GM21526 (cell line): ENCODE data around the gene GUCY1A2.
"Not testable (repeated sequence)": the region's sequence is repeated elsewhere in the genome, so short reads cannot be mapped to it uniquely, and the experiment has no call there.

Experiments
- ATAC-seq: cut with Tn5 transposase; IDR thresholded peaks from one replicate; pipeline ENCODE4 v1.9.1; 2021; ENCODE audit warnings: moderate library complexity; ENCODE audit not compliant: unreplicated experiment, low FRiP score

The GUCY1A2 gene

DNA sequence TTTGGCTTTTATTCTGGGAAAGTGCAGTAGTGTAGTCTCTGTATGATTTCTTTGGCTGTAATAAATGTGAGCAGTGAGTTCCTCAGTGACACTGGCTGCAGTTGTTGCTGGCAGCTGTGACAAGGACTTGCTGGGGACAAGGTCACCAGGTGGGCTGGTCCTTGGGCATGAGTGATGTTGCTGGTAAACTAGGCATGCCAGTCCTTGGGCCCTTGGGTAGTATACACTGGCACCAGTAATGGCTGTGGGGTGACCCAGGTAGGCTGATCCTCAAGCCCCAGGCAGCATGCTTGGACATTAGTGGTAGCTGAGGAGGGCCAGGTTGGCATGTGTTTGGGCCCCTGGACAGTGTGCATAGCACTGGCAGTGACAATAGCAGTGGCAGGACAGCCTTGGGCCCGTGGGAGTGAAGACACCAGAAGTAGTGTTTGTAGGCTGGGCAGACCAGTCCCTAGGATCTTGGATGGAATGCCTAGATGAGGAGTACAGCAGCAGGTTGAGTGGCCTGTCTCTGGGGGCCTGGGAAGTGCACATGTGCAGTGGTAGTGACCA lies 164.3 kb downstream of the GUCY1A2 start:
- ATAC-seq: no peak

DNA sequence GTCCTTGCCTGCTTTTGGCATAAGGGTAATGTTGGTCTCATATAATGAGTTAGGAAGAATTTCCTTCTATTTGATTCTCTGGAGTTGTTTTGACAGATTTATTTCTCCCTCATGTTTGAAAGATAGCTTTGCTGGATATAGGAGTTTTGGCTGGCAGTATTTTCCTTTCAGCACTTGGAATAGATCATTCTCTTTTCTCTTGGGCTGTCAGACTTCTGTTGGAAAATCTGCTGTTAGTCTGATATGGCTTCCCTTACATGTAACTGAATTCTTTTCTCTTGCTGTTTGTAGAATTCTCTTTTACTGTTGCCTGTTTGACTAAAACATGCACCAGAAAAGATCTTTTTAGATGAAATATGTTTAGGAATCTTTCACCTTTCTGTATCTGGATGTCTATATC lies 165.5 kb downstream of the GUCY1A2 start:
- ATAC-seq: no peak

DNA sequence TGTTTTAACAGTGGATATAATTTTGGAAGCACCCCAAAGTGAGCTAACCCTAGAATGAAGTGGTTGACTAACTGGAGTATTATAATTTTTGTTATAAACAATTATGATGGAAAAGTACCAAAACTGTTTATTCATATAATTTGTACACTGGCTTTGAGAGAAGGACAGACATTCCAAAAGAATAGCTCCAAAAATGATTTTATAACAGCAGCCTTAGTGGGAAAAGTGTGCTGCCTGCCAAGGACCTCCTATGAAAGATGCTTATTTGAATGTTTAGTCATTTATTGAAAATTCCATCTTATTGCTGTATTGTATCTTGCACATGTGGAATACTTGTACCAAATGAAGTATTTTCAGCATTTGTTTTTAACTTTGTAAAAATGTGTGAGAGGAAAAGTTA lies 169.8 kb downstream of the GUCY1A2 start:
- no peak for ATAC-seq

DNA sequence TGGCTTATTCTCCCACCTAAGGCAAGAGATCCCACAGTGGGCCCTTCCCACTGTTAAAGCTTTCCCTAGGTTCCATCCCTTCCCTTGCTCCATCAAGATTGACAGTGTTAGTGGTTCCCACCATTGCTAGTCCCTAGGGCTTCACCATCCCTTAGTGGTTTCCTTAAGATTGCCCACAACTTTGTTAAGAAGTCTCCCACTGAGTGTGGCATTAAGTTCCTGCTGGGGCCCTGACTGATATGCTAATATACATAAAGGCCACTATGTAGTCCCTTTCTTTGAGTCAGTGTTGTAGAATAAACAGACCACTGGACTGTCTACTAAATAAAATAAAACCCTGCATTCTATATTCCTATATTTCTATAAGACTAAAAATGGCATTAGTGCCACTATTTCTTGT lies 176.1 kb downstream of the GUCY1A2 start:
- no peak for ATAC-seq

DNA sequence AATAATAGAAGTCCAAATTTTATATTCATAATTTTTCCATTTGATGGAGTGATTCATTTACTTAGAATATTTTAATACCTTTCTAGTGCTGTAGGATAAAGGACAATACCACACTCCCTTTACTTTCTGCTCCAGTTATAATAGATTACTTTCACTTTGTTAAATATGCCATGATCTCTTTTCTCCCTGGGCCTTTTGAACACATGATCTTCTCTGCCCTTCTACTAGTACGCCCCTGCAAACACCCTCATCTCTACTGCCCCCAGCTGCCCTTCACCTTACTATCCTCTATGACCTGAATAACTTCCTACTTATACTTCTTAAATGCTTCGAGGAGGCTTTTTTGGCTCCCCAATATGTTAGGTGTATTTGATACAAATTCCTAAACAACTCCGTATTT lies 177.3 kb downstream of the GUCY1A2 start:
- ATAC-seq: no peak

DNA sequence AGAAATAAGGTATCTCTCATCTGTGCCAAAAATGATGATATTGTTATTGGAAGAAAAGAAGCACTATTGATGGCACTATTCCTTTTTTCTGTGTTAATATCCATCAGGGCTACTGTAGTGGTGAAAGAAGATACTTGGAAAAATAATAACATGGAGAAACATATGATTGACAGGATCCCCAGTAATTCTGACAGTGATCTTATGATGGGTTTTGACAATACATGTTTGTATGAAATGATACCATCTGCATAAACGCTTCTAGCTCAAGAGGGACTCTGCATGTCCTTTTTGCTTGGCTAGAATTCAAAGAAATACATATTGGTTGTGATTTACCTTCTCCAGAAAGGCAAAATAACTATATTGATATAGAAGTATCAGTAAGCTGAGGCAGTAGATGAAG lies 178.1 kb downstream of the GUCY1A2 start:
- ATAC-seq: no peak

DNA sequence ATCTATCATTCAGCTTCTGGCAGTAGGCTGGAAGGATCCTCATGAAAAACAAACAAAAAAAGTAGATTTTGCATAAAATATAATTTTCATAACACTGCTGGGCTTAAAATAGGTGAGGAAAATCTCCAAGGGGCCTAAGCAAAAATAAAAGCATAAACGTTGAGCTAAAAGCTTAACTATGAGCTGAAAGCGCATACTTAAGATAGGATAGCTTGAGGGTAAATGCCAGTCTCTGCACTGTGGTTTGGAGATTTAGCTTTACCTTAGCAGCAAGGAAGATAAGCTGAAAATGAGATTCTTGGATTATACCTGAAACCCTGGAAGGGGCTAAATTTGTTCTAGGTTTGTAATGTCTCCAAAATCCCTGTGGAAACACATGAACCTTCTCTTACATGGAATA lies 183.7 kb downstream of the GUCY1A2 start:
- ATAC-seq: no peak

DNA sequence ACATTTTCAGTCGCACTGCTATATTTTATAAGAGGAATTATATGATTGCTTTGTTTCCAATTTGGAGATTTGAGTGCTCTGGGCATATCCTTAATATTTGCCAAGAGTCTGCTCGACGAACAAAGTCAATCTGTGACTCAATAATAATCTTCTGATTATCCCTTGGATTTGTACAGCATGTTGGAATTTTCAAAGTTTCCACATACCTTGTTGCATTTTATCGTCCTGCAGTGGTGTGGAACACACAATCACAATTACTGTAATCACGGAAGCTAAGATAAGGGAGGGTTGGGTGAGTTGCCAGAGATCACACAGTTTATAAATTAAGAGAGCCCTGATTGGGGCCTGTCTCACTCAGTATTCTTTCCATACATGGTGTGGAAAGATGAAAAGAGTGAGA lies 189.3 kb downstream of the GUCY1A2 start:
- no peak for ATAC-seq

DNA sequence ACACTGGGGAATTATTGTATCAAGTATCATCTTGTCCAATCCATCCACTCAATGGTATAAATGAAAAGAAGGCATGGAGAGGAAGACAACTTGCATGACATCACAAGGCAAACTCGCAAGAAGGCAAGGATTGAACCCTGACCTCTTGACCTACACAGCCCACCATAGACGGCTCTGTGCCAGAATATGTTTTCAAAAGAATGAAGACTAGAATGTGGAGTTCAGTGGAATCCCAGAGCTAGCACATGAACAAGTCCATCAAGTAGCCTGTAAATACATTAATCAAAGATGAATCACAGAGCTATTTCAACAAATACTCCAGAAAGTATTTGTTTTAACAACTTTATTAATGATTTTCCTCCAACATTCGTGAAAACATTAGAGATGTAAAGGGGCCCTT lies 189.7 kb downstream of the GUCY1A2 start:
- ATAC-seq: no peak

DNA sequence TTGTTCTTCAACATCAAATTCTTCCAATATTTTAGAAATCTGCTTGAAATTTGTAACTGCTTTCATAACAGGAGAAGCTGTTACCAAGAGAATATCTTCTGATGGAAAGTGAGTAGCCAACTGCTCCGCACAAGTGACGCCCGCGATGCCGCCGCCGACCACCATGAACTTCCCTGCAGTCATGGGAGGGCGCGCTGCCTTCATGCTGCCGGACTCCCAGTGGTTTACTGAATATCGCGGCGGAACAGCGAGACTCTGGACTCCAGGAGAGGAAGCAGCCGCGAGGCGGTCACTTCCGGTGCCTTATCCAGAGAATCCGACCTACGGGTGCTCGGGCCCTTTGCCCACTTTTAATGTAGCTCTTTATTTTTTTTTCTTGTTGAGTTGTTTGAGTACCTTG lies 190.6 kb downstream of the GUCY1A2 start:
- no peak for ATAC-seq

DNA sequence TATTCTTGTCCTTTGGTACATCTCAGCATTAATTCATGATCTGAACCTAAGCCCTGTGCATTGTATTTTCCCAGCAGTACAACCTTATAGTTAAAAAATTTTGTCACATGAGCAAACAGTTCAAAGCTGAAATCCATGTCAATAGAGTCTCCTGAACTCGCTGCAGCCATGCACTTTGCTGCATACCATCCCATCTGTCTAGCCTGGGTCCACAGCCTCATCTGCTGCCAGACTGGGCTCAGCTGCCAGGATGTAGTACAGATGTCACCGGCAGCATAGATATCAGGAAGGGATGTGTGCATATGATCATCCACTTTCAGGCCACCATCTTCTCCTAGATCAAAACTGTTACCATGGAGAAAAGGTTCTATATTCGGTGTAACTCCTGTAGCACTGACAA lies 191.7 kb downstream of the GUCY1A2 start:
- ATAC-seq: not testable (repeated sequence)

DNA sequence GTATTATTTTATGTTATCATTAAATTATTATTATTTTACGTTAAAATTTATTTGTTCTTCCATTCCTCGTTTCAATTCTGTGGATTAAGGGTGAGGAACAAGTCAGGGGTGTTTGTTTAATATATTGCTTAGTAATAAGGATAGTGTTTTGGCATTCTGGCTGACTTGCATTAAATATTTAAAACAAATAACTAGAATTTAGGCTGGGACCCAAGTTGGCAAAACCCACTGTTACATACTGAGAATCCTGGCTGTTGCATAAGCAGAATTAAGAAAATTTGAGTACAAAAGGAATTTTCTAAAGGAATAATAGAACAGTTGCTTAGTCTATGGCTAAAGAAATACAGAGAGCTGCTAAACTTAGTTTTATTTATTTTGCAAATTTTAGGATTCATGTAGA lies 196.4 kb downstream of the GUCY1A2 start:
- ATAC-seq: no peak

DNA sequence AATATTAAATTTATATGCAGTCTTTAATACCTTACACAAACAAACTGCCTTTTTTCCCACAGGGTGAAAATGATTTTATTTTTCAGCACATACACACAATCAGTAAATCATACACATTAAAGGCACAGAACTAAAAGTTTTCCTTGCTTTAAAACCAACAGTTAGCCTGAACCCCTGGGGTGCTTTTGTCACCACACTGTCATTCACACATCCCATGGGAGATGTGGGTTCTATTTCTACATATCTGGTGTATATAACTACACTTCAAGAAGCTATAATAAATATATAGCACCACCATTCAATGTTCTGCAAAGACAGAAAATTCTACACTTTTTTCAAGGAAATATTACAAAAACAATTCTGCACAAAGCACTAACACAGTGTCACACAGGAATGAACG lies 197.0 kb downstream of the GUCY1A2 start:
- no peak for ATAC-seq

DNA sequence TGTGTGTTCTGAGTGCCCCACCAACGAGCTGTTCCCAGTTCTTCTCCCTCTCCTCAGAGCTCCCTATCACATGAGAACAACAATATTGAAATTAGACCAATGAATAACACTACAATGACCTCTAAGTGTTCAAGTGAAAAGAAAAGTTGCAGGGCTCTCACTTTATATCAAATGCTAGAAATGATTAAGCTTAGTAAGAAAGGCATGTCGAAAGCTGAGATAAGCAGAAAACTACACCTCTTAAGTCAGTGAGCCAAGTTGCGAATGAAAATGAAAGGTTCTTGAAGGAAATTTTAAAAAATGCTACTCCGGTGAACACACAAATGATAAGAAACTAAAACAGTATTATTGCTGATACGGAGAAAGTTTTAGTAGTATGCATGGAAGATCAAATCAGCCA lies 199.8 kb downstream of the GUCY1A2 start:
- ATAC-seq: no peak

DNA sequence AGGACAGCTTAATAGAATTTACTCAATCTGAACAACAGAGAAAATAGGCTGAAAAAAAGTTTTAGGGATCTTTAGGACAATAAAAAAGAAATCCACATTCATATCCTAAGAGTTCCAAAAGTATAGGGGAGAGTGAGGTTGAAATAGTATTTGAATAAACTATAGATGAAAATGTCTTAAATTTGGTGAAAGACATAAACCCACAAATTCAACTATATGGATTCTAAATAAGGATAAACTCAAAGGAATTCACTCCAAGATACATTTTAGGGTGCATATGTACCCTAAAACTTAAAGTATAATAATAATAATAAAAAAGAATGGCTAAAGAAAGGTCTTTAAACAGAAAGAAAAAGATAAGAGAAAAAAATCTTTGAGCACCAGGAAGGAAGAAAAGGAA lies 203.1 kb downstream of the GUCY1A2 start:
- no peak for ATAC-seq

DNA sequence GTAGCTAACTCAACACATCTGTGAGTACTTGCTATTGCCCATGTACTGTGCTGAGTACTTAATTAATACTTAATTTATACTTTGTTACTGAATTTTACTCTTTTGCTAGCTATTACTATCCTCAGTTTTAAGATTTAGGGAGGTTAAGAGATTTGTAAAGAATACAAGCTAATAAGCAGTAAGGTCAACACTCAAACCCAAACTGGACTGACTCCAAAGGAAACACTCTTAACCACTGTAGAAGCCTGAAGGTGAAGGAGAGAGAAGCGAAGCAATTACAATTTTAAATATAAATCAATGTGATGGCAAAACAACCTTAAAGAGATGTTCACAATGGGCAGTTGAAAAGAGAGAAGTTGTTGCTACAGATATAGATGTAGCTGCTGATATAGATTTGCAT lies 204.5 kb downstream of the GUCY1A2 start:
- ATAC-seq: no peak

DNA sequence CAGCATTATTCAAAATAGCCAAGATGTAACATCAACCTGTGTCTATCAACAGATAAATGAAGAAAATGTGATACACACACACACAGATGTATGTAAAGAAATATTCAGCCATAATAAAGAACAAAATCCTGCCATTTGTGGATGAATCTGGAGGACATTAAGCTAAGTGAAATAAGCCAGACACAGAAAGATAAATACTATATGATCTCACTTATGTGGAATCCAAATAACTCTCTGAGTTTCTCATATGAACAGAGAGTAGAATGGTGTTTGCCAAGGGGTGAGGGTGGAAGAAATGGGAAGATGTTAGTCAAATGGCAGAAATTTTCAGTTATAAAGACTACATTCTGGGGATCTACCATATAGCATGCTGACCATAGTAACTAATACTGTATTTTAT lies 224.2 kb downstream of the GUCY1A2 start:
- no peak for ATAC-seq

DNA sequence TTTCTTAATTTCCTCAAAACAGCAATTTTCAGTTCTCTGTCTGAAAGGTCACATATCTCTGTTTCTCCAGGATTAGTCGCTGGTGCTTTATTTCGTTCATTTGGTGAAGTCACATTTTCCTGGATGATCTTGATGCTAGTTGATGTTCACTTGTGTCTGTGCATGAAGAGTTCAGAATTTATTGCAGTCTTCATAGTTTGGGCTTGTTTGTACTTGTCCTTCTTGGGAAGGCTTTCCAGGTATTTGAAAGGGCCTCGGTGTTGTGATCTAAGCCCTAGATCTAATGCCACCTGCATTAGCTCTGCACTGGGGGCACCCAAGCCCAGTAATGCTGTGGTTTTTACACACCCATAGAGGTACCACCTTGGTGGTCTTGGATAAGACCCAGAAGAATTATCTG lies 228.9 kb downstream of the GUCY1A2 start:
- ATAC-seq: no peak

DNA sequence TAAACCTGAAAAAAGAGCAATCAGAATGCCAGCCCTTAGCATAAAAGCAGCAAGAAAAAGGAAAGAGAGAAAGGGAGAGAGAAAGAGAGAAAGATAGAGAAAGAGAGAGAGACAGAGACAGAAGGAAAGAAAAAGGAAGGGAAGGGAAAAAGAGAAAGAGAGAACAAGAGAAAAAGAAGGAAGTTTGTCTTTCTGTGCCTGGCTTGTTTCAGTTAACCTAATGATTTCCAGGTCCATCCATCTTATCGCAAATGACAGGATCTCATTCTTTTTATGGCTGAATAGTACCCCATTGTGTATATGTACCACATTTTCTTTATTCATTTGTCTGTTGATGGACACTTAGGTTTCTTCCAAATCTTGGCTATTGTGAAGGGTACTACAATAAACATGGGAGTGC lies 230.8 kb downstream of the GUCY1A2 start:
- ATAC-seq: no peak

DNA sequence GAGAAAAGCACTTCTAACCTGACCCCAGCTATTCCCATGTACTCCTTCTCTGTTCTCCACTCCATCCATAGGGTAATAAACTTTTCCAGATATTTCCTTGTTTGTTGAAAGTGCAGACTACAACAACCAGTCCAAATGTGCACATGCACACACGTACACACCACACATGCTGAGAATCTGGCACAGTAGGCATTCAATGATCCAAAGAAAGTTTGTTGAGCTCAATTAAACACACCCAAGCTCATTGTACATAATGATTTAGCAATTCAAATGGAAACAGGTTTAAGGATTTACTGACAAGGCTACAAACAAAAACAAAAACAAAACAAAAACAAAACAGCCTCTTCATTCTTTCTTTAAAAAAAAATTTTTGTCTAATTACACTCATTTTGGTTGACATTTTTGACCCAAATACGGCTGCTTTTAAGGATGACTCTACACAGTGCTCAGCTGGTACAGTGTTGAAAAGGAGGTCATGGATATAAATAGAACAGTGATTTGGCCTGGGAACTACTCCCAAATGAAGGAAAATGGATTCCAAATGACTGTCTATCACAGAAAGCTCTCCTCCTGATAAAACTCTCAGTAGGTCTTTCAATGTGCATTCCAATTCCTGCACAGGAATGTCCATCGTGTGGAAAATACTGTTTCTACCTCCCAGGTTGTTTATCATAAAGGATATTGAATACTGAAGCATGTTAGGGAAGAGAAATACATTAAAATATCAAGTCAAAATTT lies 232.2 kb downstream of the GUCY1A2 start:
- ATAC-seq: no peak

DNA sequence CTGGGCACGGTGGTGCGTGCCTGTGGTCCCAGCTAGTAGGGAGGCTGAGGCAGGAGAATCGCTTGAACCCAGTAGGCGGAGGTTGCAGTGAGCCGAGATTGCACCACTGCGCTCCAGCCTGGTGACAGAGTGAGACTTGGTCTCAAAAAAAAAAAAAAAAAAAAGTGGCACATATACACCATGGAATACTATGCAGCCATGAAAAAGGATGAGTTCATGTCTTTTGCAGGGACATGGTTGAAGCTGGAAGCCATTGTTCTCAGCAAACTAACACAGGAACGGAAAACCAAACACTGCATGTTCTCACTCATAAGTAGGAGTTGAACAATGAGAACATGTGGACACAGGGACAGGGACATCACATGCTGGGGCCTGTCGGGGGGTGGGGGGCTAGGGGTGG lies 241.0 kb downstream of the GUCY1A2 start:
- not testable (repeated sequence) for ATAC-seq

DNA sequence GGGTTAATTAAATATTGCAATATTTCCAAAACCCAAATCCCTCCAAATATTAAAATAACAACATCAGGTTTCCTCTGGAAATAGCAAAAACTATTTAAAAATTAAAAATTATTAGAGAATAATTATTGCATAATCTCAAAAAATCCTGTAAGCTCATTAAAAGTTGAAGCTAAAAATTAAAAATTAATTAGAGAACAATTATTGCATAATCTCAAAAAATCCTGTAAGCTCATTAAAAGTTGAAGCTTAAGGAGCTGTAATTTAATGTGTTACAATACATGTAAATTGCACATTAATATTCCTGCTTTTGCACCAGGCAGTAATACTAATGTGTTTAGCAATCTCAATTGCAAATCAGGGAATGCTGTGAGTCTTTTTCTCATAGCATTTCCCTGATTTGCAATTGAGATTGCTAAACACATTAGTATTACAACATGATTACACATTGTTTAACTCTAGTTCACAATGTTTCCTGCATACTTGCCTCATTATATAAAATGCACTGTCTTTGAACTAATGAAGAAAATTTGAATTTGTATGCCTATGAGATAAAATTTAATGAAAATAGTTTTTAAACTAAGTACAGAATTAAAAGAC lies 247.7 kb downstream of the GUCY1A2 start:
- no peak for ATAC-seq
